HG03060 (cell line): ENCODE measurements around the gene UTP3.
"Not testable (repeated sequence)": the region's sequence is repeated elsewhere in the genome, so short reads cannot be mapped to it uniquely, and the experiment has no call there.

ENCODE experiments used
- ATAC-seq: cut with Tn5 transposase; IDR thresholded peaks from one replicate; pipeline ENCODE4 v1.9.1; 2021; ENCODE audit warnings: low read depth, moderate number of reproducible peaks; ENCODE audit not compliant: unreplicated experiment

UTP3 gene, protein sequence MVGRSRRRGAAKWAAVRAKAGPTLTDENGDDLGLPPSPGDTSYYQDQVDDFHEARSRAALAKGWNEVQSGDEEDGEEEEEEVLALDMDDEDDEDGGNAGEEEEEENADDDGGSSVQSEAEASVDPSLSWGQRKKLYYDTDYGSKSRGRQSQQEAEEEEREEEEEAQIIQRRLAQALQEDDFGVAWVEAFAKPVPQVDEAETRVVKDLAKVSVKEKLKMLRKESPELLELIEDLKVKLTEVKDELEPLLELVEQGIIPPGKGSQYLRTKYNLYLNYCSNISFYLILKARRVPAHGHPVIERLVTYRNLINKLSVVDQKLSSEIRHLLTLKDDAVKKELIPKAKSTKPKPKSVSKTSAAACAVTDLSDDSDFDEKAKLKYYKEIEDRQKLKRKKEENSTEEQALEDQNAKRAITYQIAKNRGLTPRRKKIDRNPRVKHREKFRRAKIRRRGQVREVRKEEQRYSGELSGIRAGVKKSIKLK

DNA sequence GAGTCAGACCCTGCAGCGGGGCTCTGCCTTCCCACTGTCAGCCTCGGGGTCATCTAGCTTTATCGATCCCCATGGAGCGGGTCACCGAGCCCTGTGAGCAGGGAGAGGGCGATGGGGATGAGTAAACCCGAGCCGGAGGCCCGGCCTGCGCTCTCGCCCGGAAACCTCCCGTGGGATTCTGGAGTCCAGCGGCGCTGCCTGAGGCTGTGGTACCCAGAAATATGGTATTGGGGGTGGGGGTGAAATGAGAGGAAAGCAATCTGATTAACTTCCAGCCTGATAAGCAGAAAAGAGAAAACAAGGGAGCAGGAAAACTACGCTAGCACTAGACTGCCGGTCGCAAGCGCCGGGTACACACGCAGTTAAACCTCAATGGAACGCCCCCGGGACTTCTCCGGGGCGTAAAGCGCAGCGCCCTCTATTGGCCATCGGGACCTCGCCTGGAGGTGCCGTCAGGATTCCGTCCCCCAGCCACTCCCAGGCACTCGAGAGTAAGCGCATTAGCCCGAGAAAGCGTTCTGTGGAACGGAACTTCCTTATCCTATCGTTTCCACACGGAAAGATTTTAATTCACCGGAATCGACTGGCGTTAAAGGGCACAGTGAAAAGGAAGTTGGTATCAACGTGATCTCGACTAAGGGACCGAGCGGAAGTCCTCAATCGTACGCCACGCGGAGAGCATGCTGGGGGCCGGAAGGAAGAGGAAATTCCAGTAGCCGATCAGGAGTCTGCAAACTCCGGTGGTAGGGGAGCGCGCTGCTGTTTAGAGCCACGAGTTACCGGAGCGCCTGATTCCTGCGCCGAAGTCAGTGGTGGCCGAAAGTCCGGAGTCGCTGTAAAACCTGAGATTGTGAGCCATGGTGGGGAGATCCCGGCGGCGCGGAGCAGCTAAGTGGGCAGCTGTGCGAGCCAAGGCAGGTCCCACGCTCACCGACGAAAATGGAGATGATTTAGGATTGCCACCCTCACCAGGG is at the start of gene UTP3:
UTP3 (plus strand) TSS at position 712 of the 974 bp plus-strand sequence; CDS start at position 858, 146 bp downstream.
- peak; percentile 92 for ATAC-seq

GRCh38 chr4:70640192-70640591 is 48.1 kb upstream of the UTP3 start:
- ATAC-seq = no peak

DNA sequence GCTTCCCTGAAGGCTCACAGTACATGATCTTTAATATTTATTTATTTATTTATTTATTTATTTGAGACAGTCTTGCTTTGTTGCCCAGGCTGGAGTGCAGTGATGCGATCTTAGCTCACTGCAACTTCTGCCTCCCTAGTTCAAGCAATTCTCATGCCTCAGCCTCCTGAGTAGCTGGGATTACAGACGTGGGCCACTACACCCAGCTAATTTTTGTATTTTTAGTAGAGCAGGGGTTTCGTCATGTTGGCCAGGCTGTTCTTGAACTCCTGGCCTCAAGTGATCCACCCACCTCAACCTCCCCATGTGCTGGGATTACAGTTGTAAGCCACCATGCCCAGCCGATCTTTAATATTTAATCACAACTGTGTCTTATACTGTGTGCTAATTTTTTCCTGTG is 37.6 kb upstream of the UTP3 start:
- ATAC-seq = not testable (repeated sequence)

- no peak for ATAC-seq
Measured at GRCh38 chr4:70651864-70652506, 36.3 kb upstream of the UTP3 start.

- no peak for ATAC-seq
Measured at GRCh38 chr4:70654605-70655011, 33.7 kb upstream of the UTP3 start.

DNA sequence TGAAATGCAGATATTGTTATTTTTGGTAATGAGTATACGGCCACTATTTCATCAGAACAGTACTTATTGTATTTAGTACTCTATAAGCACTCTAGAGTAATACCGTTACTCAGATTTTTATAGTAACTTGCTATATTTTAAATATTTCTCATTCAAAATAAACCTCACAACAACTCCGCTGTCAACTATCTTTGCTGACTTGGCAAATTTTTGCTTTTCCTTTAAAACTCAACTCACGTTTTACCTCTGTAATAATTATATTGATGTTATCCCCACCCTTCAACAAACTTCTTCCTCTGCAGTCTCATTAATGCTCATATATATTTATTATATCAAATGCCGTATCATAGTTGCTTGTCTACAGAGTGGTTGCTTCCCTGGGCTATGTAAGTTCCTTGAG is 31.0 kb upstream of the UTP3 start:
- no peak for ATAC-seq

- ATAC-seq = no peak
Measured at GRCh38 chr4:70658418-70658817, 29.9 kb upstream of the UTP3 start.

- ATAC-seq = no peak
Measured at GRCh38 chr4:70660106-70660505, 28.2 kb upstream of the UTP3 start.

- not testable (repeated sequence) for ATAC-seq
Measured at GRCh38 chr4:70661309-70661922, 26.9 kb upstream of the UTP3 start.

- ATAC-seq = no peak
Measured at GRCh38 chr4:70666369-70666768, 22.0 kb upstream of the UTP3 start, which contains the start of gene JCHAIN. JCHAIN (minus strand) TSS chr4:70666508; CDS start chr4:70666490, 18 bp downstream.

- ATAC-seq = no peak
Measured at GRCh38 chr4:70667740-70668535, 20.4 kb upstream of the UTP3 start.

DNA sequence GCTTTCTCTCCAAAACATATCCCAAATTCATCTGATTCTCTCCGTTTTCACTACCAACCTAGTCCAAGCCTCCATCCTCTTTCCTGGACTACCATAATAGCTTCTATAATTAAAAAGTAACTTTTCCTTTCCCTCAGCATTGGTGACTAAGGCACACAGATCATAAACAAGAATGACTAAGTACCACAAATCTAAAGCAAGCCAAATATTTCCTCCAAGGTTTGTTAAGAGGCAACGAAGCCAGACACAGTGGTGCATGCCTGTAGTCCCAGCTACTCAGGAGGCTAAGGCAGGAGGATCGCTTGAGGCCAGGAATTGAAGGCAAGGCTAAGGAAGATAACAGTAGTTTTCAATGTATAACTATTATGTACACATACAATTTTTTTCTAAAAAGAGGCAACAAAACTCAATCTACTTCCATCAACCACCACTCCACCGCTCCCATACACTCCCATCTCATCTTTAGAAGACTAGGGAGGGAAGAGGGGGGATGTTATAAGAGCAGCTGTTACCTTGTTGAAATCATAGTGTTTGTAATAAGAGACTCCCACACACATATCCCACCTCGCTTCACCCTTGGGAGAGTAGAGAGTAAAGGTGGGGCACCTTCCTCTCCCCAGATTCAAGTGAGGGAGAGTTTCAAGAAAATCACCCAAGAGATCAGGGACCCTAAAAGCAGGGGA is 17.9 kb upstream of the UTP3 start:
- ATAC-seq = no peak

DNA sequence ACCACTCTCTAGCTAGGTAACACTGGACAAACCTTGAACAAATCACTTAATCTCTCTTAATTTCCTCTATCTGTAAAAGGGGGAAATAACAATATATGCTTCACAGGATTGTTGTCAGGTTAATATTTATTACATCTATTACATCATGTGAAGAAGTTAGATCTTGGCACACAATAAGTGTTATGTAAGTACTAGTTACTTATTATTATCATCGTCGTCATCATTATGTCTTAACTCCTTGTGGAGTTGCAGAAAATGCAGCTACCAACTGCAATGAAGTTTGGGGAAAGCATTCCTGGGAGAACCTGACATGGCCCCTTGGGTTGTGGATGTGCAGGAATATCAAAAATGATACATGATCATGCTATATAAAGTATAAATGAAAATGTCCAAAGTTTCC is 17.2 kb upstream of the UTP3 start:
- no peak for ATAC-seq

DNA sequence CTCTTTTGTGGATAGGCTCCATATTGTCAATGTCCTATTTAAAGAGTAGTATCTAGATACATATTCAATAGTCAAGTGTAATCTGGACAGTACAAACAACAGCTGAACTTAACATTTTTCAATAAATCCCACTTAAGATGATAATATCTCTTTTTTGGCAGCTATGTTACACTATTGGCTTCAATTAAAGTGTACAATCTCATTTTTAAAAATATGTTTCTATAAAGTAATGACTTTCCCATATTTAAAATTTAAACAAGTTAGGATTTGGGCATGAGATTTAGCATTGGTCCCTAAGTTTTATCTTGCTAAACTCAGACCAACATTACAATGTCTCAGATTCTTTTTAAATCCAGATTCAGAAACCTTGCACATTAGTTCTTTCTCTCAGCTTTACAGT is 14.1 kb upstream of the UTP3 start:
- no peak for ATAC-seq

DNA sequence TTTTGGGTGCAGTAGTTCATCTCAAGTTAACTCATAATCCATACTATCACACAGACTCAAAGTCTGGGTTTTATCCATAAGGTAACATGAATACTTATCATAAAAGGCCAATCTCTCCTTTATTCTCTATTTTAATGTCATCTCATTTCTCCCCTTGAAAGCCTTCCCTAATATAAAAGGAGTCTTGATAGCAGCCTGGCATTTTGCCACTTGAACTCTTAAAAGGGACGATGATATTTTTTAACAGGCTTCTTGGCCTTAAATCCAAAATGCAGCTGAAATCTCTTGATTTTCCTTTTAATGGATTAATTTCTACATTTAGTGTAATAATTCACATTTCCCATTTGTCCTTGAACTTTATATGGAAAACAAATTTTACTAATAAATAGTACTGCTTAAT is 13.6 kb upstream of the UTP3 start:
- ATAC-seq = no peak

GRCh38 chr4:70676554-70677090 is 11.7 kb upstream of the UTP3 start:
- ATAC-seq = no peak

- ATAC-seq = peak; percentile 65
Measured at GRCh38 chr4:70678383-70678999, 9.8 kb upstream of the UTP3 start.

GRCh38 chr4:70680934-70681333 is 7.4 kb upstream of the UTP3 start:
- no peak for ATAC-seq
